Measurements from ENCODE around the gene PCDH15. TPM values are rescaled to one million over a fixed set of nuclear protein-coding genes. Genes with fewer than 3 reads are reported as not detected.

Gene PCDH15
- total RNA-seq, 2 donors from 2014 or later = 0.58 to 0.95 TPM

DNA sequence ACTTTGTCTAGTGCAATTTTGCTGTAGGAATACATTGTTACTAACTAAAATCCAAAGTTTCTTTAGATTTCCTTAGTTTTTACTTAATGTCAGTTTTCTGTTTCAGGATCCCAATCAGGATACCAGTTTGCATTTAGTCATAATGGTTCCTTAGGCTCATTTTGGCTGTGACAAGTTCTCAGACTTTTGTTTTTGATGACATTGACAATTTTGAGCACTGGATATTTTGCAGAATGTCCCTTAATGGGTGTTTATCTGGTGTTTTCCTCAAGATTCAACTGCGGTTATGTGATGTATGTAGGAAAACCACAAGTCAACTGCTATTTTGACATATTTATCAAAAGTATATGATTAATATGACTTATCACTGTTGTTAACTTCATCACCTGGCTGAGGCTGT lies 482.6 kb downstream of the PCDH15 start:
- 100% methylated on average over 1 of the region's 1 CpG; no CpG with 5 or more reads in 1 of the 2 experiments for WGBS, 2 experiments (ENCODE audit: insufficient coverage in 1 of 2, insufficient read length in 1 of 2)
- no peaks in the 10 kb centered on the region for H3K36me3 Mint-ChIP-seq (ENCODE audit: low read depth)
- no peak overlapping the region for H3K4me3 Mint-ChIP-seq
- Histone ChIP-seq H3K36me3 (ENCODE audit: control insufficient read depth, insufficient read depth, low read length) (no peaks in the 10 kb centered on the region), H3K27ac (ENCODE audit: low read depth, low read length) (no peak overlapping the region), H3K9me3 (ENCODE audit: control insufficient read depth, low read length) (no peaks in the 10 kb centered on the region), H3K4me3 (ENCODE audit: low read length) (no peak overlapping the region), H3K27me3 (ENCODE audit: control insufficient read depth, insufficient read depth, low read length, poor library complexity, severe bottlenecking) (no peaks in the 10 kb centered on the region), H3K4me1 (ENCODE audit: control insufficient read depth, insufficient read depth, low read length) (no peaks in the 10 kb centered on the region), H3K9ac (ENCODE audit: extremely low read depth, low read length, poor library complexity, severe bottlenecking) (no peak overlapping the region)
- H3K27ac Mint-ChIP-seq = no peak overlapping the region
- no peaks in the 10 kb centered on the region for H3K4me1 Mint-ChIP-seq
- DNase-seq = no peak
- no peak for TF ChIP-seq CTCF (conservative IDR thresholded peaks at IDR 0.05)
- no peaks in the 10 kb centered on the region for H3K27me3 Mint-ChIP-seq (ENCODE audit: insufficient read depth)
- H3K9me3 Mint-ChIP-seq = peaks cover 3% of the 10 kb centered on the region

DNA sequence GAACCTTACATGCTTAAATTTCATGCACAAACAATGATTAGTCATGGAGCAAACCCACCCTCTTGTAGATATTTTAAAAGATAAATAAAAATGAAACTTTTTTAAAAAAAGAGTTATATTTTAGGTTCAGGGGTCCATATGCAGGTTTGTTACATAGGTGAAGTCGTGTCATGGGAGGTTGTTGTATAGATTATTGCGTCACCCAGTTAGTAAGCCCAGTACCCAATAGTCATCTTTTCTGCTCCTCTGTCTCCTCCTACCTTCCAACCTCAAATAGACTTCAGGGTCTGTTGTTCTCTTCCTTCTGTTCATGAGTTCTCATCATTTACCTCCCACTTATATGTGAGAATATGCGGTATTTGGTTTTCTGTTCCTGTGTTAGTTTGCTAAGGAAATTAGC lies 486.6 kb downstream of the PCDH15 start:
- no peak overlapping the region for H3K27ac ChIP-seq (ENCODE audit: low read depth, low read length)
- Mint-ChIP-seq H3K27me3 (ENCODE audit: insufficient read depth) (no peaks in the 10 kb centered on the region), H3K36me3 (ENCODE audit: low read depth) (no peaks in the 10 kb centered on the region), H3K4me1 (no peaks in the 10 kb centered on the region), H3K9me3 (peaks cover 3% of the 10 kb centered on the region), H3K27ac (no peak overlapping the region), H3K4me3 (no peak overlapping the region)
- H3K36me3 ChIP-seq (ENCODE audit: control insufficient read depth, insufficient read depth, low read length) = no peaks in the 10 kb centered on the region
- no peak for TF ChIP-seq CTCF (conservative IDR thresholded peaks at IDR 0.05)
- H3K9me3 ChIP-seq (ENCODE audit: control insufficient read depth, low read length) = no peaks in the 10 kb centered on the region
- WGBS, 2 experiments (ENCODE audit: insufficient coverage in 1 of 2, insufficient read length in 1 of 2) = 90% methylated on average over 3 of the region's 3 CpGs; no CpG with 5 or more reads in 1 of the 2 experiments
- no peak overlapping the region for H3K9ac ChIP-seq (ENCODE audit: extremely low read depth, low read length, poor library complexity, severe bottlenecking)
- H3K4me1 ChIP-seq (ENCODE audit: control insufficient read depth, insufficient read depth, low read length) = no peaks in the 10 kb centered on the region
- no peak for DNase-seq
- no peak overlapping the region for H3K4me3 ChIP-seq (ENCODE audit: low read length)
- H3K27me3 ChIP-seq (ENCODE audit: control insufficient read depth, insufficient read depth, low read length, poor library complexity, severe bottlenecking) = no peaks in the 10 kb centered on the region

- peaks cover 4% of the 10 kb centered on the region for H3K4me1 Mint-ChIP-seq
- 100% methylated on average over 2 of the region's 2 CpGs; no CpG with 5 or more reads in 1 of the 2 experiments for WGBS, 2 experiments (ENCODE audit: insufficient coverage in 1 of 2, insufficient read length in 1 of 2)
- no peaks in the 10 kb centered on the region for H3K9me3 Mint-ChIP-seq
- H3K36me3 Mint-ChIP-seq (ENCODE audit: low read depth) = no peaks in the 10 kb centered on the region
- H3K4me3 Mint-ChIP-seq = no peak overlapping the region
- no peak for TF ChIP-seq CTCF (conservative IDR thresholded peaks at IDR 0.05)
- H3K27ac ChIP-seq (ENCODE audit: low read depth, low read length) = no peak overlapping the region
- no peaks in the 10 kb centered on the region for H3K4me1 ChIP-seq (ENCODE audit: control insufficient read depth, insufficient read depth, low read length)
- no peaks in the 10 kb centered on the region for H3K27me3 ChIP-seq (ENCODE audit: control insufficient read depth, insufficient read depth, low read length, poor library complexity, severe bottlenecking)
- no peak for DNase-seq
- no peak overlapping the region for H3K9ac ChIP-seq (ENCODE audit: extremely low read depth, low read length, poor library complexity, severe bottlenecking)
- H3K4me3 ChIP-seq (ENCODE audit: low read length) = no peak overlapping the region
- H3K9me3 ChIP-seq (ENCODE audit: control insufficient read depth, low read length) = no peaks in the 10 kb centered on the region
- no peaks in the 10 kb centered on the region for H3K27me3 Mint-ChIP-seq (ENCODE audit: insufficient read depth)
- H3K27ac Mint-ChIP-seq = no peak overlapping the region
- no peaks in the 10 kb centered on the region for H3K36me3 ChIP-seq (ENCODE audit: control insufficient read depth, insufficient read depth, low read length)
Measured at GRCh38 chr10:54284526-54285193, 516.4 kb downstream of the PCDH15 start.

All from endodermal cell (in vitro differentiated cells).